Mucosa of descending colon (tissue), 3 donors: ENCODE measurements around the gene GNB3. TPM values are rescaled to one million over a fixed set of nuclear protein-coding genes. Genes with fewer than 3 reads are reported as not detected.

Experiments
- ATAC-seq: fragments of 200-7000 bp; cut with Tn5 transposase; one replicate; pipeline ENCODE4 v1.9.1; 2020; ENCODE audit warnings: mild to moderate bottlenecking, moderate library complexity
- DNase-seq, 3 donors: peaks; one replicate each; pipeline ENCODE4 v3.0.0-alpha.2; 2020
- H3K36me3 ChIP-seq: fragments of 200-600 bp; one replicate; pipeline ENCODE4 v1.8.0; 2021; ENCODE audit warnings: low read depth, mild to moderate bottlenecking
- H3K4me1 ChIP-seq: fragments of 200-600 bp; one replicate; pipeline ENCODE4 v1.8.0; 2021; ENCODE audit warnings: low read depth, mild to moderate bottlenecking
- H3K4me3 ChIP-seq: fragments of 200-600 bp; one replicate; pipeline ENCODE4 v1.8.0; 2021; ENCODE audit warnings: mild to moderate bottlenecking
- H3K9me3 ChIP-seq: fragments of 200-600 bp; one replicate; pipeline ENCODE4 v1.8.0; 2021; ENCODE audit warnings: mild to moderate bottlenecking
- intact Hi-C, 2 donors: fragments of 100-400 bp; cut with DNase I in 1 of 2; cut with micrococcal nuclease in 1 of 2; formaldehyde crosslinking; loops; one replicate each; pipeline versions ENCODE4 v1.11.0 to v1.11.1; 2022; cut with DNase I, micrococcal nuclease
- long read RNA-seq, 2 donors: library from polyadenylated mRNA; unstranded; transcript quantifications; one replicate each; pipeline ENCODE4 v2.0.0, GENCODE V29; 2019 to 2021
- total RNA-seq, 3 donors: library from RNA; stranded (reverse); fragmentation: NEBNext Ultra II Directional in 2 of 3; extraction: Animal tissue kit (Norgen Biotek cat#: 25700) in 2 of 3; gene quantifications; one replicate each; pipeline versions ENCODE4 v1.2.1 to v1.2.4, GENCODE V29; 2021 to 2023
- TF ChIP-seq, protein P1 (sequence below): fragments of 200-600 bp; IDR thresholded peaks from one replicate; pipeline ENCODE4 v1.8.0; 2022; ENCODE audit warnings: antibody characterized with exemption, mild to moderate bottlenecking
- donor health status: DM: no; HTN: no; CAD: no; lungs with moderate emphysema.
- donor health status: DM: no; HTN: no; CAD: no.
- donor health status: DM: no; HTN: yes; CAD: no.

Gene GNB3
- total RNA-seq: 1 to 10 TPM in 1 of 3 donors, under 1 TPM in 2; 0.38 to 5.3 (median 0.96) TPM
- long read RNA-seq, donor 1, partial matches to known transcripts: 1 of 1 reads
- long read RNA-seq, donor 1, other reads (novel, unspliced or antisense): 0 of 1 reads
- long read RNA-seq, donor 2: 0 reads

DNA sequence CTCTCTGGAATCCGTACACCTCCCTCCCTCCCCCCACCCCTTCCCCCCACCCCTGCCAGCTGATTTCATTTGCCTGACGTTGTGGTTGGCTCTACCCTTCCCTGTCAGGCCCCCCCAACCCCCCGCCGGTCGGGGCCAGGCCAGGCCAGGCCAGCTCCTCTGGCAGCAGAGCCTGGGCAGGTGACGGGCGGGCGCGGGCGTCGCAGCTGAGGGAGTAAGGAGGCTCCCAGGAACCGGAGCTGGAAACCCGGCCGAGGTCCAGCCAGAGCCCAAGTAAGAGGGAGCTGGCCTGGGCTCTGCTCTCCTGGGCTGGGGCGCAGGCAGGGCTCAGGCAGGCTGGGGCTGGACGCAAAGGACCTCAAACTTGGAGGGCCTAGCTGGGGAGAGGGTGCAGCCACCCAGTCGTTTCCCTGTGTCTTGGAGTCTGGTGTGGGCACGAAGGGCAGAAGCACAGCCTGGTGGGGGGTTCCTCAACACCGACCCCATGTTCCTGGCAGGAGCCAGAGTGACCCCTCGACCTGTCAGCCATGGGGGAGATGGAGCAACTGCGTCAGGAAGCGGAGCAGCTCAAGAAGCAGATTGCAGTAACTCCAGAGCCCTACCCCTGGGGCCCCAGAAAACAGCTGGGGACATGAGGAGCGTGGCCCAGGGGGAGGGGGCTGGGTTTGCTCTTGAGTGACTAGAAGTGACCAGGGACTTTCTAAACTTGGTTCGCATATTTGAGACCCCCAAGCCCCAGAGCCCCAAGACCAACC is at the start of gene GNB3:
TSS of gene GNB3 (plus strand) at position 165 of the 755 bp plus-strand sequence. CDS start at position 528, 363 bp downstream.
- Histone ChIP-seq H3K4me1 (no peaks in the 10 kb centered on the region), H3K4me3 (no peak within 1 kb of the TSS), H3K36me3 (no peaks in the 10 kb centered on the region), H3K9me3 (no peaks in the 10 kb centered on the region)
- DNase-seq: peak in 1 of 3 donors; percentile 40
- intact Hi-C loops: no loop called here
- ATAC-seq: no peak
- TF ChIP-seq, protein P1, sequence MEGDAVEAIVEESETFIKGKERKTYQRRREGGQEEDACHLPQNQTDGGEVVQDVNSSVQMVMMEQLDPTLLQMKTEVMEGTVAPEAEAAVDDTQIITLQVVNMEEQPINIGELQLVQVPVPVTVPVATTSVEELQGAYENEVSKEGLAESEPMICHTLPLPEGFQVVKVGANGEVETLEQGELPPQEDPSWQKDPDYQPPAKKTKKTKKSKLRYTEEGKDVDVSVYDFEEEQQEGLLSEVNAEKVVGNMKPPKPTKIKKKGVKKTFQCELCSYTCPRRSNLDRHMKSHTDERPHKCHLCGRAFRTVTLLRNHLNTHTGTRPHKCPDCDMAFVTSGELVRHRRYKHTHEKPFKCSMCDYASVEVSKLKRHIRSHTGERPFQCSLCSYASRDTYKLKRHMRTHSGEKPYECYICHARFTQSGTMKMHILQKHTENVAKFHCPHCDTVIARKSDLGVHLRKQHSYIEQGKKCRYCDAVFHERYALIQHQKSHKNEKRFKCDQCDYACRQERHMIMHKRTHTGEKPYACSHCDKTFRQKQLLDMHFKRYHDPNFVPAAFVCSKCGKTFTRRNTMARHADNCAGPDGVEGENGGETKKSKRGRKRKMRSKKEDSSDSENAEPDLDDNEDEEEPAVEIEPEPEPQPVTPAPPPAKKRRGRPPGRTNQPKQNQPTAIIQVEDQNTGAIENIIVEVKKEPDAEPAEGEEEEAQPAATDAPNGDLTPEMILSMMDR: no peak

DNA sequence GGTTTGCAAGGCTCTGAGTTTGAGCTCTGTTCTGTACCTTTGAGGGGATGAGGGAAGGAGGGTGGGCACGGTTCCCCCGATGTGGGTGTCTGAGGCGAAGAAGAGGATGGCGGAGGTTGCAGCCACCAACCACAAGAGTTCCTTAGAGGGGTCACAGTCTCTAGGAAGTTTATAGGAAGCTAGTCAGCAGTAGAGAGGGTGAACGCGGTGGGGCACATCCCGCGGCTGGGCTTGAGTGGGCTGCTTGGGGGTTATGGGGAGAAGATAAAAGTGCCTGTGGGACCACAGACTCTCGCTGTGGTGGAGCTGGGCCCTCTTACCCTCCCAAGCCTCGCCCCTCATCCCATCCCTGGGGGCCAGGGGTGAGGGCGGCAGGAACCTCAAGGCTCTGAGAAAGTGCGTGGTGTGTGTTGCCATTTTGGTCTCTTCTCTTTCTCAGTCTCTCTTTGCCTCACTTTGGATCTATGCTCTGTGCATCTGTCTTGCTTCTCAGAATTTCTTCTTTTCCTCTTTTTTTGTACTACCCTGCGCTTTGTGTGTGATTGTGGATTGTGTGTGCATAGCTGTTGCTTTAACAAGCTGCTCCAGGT is 48.7 kb upstream of the GNB3 start:
- no peak for ATAC-seq
- TF ChIP-seq, protein P1: no peak
- Histone ChIP-seq H3K9me3 (no peaks in the 10 kb centered on the region), H3K36me3 (no peaks in the 10 kb centered on the region), H3K4me1 (no peaks in the 10 kb centered on the region), H3K4me3 (no peak overlapping the region)
- intact Hi-C loops: no loop called here
- no peak for DNase-seq

DNA sequence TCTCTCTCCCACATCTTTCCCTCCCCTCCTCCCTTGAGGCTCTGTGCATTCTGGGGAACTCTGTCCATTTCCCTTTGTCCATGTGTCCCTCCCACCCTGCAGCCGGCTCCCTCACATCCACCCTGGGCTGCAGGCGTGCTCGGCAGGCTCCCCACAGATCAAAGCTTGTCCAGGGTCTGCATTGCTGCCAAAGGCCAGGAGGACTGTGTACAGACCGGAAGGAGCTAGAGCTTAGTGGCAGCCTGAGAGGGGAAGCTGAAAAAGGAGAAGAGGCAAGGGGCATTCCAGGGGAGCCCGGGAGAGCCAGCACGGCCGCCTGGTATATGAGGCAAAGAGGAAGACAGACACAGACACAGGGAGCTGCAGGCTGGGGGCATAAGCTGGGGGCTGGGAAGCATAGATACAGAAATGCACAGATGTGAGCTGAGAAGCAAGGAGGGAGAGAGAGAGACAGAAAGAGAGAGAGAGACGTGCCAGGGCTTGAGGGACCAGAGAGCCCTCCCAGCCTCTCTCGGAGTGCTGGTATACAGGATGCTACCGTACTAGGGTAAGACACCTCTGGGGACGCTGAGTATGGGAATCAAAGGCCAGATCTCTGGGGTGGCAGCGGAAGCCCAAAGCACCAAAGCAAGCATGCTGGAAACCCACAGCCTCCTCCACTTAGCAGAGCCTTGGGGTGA is 48.1 kb upstream of the GNB3 start:
- intact Hi-C loops: no loop called here
- H3K36me3 ChIP-seq: no peaks in the 10 kb centered on the region
- ATAC-seq: peak; percentile 60
- H3K9me3 ChIP-seq: no peaks in the 10 kb centered on the region
- H3K4me1 ChIP-seq: no peaks in the 10 kb centered on the region
- TF ChIP-seq, protein P1: no peak
- H3K4me3 ChIP-seq: no peak overlapping the region
- peak in 1 of 3 donors; percentile 69 for DNase-seq

DNA sequence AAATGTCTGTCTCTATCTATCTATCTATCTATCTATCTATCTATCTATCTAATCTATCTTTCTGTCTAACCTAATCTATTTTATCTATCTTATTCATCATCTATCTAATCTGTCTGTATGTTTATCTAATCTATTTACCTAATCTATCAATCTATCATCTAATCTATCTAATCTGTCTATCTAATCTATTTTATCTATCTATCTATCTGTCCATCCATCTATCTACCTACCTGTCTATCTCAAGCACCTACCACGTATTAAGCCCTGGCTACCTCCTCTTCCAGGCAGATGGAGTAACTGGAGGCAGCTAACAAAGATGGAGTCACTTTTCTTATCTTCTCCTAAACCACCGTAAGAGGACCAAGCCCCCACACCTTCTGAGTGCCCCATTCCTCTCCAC is 45.6 kb upstream of the GNB3 start:
- Histone ChIP-seq H3K9me3 (no peaks in the 10 kb centered on the region), H3K4me3 (no peak overlapping the region), H3K4me1 (no peaks in the 10 kb centered on the region), H3K36me3 (no peaks in the 10 kb centered on the region)
- DNase-seq: no peak
- no peak for ATAC-seq
- intact Hi-C loops: no loop called here
- TF ChIP-seq, protein P1: no peak

DNA sequence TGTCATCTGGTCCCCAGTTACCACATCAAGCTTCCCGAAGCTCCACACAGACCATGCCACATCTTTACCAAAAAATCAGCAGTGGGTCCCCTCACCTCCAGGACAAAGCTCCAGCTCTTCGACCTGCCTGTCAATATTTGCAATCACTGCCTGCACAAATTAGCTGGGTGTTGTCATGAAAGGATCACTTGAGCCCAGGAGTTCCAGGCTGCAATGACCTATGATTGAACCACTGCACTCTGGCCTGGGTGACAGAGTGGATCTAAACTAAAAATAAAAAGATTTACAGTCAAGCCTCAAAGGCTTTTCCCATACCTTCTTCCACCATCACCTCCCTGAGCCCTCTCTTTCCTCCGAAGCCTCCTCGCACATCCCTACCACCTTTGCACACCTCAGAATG is 44.1 kb upstream of the GNB3 start:
- no peak for ATAC-seq
- no peak overlapping the region for H3K4me3 ChIP-seq
- intact Hi-C loops: no loop called here
- no peaks in the 10 kb centered on the region for H3K4me1 ChIP-seq
- no peaks in the 10 kb centered on the region for H3K9me3 ChIP-seq
- DNase-seq: no peak
- H3K36me3 ChIP-seq: no peaks in the 10 kb centered on the region
- TF ChIP-seq, protein P1: no peak
